ENCODE measurements around the gene RBMX.
"Not testable (repeated sequence)": the region's sequence is repeated elsewhere in the genome, so short reads cannot be mapped to it uniquely, and the experiment has no call there.

RBMX gene

DNA sequence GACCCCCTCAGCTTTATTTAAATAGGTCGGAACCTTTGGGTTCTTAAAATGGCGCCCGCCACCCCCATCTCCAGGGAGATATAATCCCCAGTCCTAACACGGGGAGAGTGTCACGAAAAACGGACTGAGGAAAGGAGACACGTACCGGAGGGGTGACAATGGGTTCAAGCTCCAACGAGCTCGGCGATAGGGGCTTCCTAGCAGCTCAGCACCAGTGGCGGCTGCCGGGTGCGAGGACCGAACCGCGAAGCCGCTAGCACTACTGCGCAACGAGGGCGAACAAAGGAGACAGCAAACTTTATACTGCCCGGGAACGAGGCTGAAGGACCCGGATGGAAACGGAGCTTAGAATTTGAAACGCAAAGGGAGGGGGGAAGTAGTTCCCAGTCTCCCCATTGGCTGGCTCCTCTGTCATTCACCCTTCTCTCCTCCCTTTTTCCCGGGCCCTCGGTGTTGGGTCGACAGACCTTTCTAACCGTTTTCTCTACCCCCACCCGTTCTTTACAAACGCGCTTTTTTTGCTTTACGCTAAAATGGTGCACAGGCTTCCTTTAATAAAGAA is at the start of gene RBMX:
Gene RBMX, minus strand, starts transcription at position 274 of the 562 bp plus-strand sequence. CDS start 1,298 bp downstream, outside the sequence.
- DNase-seq, result peak; percentile 21 to 95 (median 81)

- DNase-seq, result not testable (repeated sequence)
Measured at GRCh38 chrX:136921438-136921837, 40.9 kb upstream of the RBMX start.

DNA sequence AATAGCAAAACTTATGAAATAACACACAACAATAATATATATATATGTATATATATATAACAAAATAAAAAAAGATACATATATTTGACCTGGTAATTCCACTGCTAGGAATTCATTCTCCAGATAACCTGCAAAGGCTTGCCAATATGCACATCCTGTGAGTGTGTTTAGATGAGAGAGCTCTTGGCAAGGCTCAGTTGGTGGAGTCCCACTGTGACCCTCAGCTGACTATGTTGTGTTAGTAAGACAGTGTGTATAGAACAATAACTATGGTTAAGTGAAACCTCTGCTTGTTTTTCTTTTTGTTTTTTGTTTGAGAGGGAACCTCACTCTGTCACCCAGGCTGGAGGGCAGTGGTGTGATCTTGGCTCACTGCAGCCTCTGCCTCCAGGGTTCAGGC is 39.5 kb upstream of the RBMX start:
- DNase-seq, result no peak

DNA sequence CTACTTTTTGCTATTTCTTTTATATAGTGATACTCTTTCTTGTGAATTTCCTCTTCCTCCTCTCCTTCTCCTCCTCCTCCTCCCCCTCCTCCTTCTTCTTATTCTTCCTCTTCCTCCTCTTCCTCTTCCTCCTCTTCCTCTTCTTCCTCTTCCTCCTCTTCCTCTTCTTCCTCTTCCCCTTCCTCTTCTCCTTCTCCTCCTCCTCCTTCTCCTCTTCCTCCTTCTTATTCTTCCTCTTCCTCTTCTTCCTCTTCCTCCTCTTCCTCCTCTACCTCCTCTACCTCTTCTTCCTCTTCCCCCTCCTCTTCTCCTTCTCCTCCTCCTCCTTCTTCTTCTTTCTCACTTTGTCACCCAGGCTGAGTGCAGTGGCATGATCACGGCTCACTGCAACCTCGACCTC is 36.3 kb upstream of the RBMX start:
- no peak for DNase-seq

- not testable (repeated sequence) for DNase-seq
Measured at GRCh38 chrX:136911661-136912060, 31.1 kb upstream of the RBMX start.

GRCh38 chrX:136911253-136911652 is 30.7 kb upstream of the RBMX start:
- DNase-seq, result no peak

GRCh38 chrX:136910565-136911035 is 30.1 kb upstream of the RBMX start:
- no peak for DNase-seq

- DNase-seq, result peak in 50 of 56 donors; percentile 3 to 82 (median 46)
Measured at GRCh38 chrX:136909706-136910564, 29.4 kb upstream of the RBMX start.

- peak in 55 of 56 donors; percentile 1 to 80 (median 53) for DNase-seq
Measured at GRCh38 chrX:136909119-136909705, 28.7 kb upstream of the RBMX start.

GRCh38 chrX:136907621-136908020 is 27.1 kb upstream of the RBMX start:
- DNase-seq, result peak in 18 of 56 donors; percentile 0 to 49 (median 3)

- no peak for DNase-seq
Measured at GRCh38 chrX:136906921-136907510, 26.5 kb upstream of the RBMX start.

- DNase-seq, result not testable (repeated sequence)
Measured at GRCh38 chrX:136904067-136904466, 23.5 kb upstream of the RBMX start.

GRCh38 chrX:136900071-136900470 is 19.5 kb upstream of the RBMX start:
- DNase-seq, result not testable (repeated sequence)

- DNase-seq, result no peak
Measured at GRCh38 chrX:136899221-136899620, 18.7 kb upstream of the RBMX start.

GRCh38 chrX:136898752-136899151 is 18.2 kb upstream of the RBMX start:
- not testable (repeated sequence) for DNase-seq

GRCh38 chrX:136896121-136896914 is 15.8 kb upstream of the RBMX start:
- no peak for DNase-seq

DNA sequence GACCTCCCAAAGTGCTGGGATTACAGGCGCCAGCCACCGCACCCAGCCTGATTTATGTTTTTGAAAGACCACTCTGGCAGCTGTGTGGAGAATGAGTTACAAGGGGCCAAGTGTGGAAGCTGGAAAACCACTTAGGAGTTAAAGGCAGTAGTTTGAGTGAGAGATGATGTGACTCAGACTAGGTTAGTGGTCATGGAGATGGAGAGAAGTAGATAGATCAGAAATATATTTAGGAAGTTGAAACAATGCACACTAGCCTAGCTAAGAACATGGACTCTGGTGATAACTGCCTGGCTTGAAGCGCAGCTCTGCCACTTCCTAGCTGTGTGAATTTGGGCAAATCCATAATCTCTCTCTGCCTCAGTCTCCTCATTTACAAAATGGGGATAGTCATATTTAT is 11.9 kb upstream of the RBMX start:
- no peak for DNase-seq

DNA sequence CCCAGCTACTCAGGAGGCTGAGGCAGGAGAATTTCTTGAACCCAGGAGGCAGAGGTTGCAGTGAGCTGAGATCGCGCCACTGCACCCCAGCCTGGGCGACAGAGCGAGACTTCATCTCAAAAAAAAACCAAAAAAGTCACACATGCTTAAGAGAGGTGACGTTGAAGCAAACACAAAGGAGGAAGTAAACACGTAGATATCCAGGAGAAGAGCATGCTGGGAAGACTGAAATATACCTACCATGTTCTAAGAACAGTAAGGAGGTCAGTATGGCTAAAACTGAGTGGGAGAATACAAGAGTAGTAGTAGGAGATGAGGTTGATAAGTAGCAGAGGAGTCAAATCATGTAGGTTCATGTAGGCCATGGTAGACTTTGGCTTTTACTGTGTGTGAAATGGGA is 10.1 kb upstream of the RBMX start:
- not testable (repeated sequence) for DNase-seq

DNA sequence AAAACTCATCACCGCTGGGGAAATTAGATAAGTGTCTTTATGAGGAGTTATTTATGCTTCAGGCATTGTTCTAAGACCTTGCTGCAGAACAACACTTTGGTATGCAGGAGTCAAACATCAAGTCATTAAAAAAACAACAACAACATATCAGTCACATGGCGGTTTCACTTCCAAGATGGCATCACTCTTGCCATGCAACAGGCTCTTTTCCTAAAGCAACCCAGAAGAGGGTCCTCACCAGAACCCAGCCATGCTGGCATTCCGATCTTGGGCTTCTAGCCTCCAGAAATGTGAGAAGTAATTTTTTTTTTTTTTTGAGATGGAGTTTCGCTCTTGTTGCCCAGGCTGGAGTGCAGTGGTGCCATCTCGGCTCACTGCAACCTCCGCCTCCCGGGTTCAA is 8.7 kb upstream of the RBMX start:
- DNase-seq, result no peak

GRCh38 chrX:136880003-136880451 is 498 bp downstream of the RBMX start:
- peak in 22 of 56 donors; percentile 4 to 69 (median 28) for DNase-seq
